HL-60 (cell line): Measurements from ENCODE around the gene ADSS1.

Source experiments
- DNase-seq, 2 experiments: peaks; one replicate each; pipeline ENCODE4 v3.0.0-alpha.2; 2010 to 2020; ENCODE audit warnings: low read depth in 1 of 2, low spot score in 1 of 2
- H3K27ac ChIP-seq: fragments of 250-450 bp; sonication (Bioruptor Pico); replicated peaks from 2 replicates; pipeline ENCODE4 v1.5.1; 2020; ENCODE audit warnings: mild to moderate bottlenecking, moderate library complexity
- H3K27me3 ChIP-seq: fragments of 250-450 bp; sonication (Bioruptor Pico); 2 replicates; pipeline ENCODE4 v1.5.1; 2021; ENCODE audit warnings: mild to moderate bottlenecking, moderate library complexity; ENCODE audit not compliant: insufficient read depth, poor library complexity, severe bottlenecking
- H3K4me3 ChIP-seq: replicated peaks from 2 replicates; pipeline ENCODE4 v1.5.1; 2011; ENCODE audit warnings: mild to moderate bottlenecking, control low read depth, low read length; ENCODE audit not compliant: insufficient read depth
- GABPA ChIP-seq: IDR thresholded peaks from 2 replicates; pipeline ENCODE4 v1.6.1; 2012; ENCODE audit warnings: low read depth
- POLR2AphosphoS5 ChIP-seq: IDR thresholded peaks from 2 replicates; pipeline ENCODE4 v1.6.1; 2012; ENCODE audit warnings: low read depth
- SPI1 ChIP-seq: IDR thresholded peaks from 2 replicates; pipeline ENCODE4 v1.6.1; 2012; ENCODE audit warnings: low read depth, mild to moderate bottlenecking, borderline replicate concordance
- TF ChIP-seq, protein P1 (sequence below): IDR thresholded peaks from 2 replicates; pipeline ENCODE4 v1.6.1; 2012; ENCODE audit warnings: low read depth; ENCODE audit not compliant: insufficient replicate concordance
- TF ChIP-seq, protein P2 (sequence below): IDR thresholded peaks from one replicate; pipeline ENCODE4 v1.5.1; 2011; ENCODE audit warnings: low read length, control low read depth, inconsistent platforms; ENCODE audit not compliant: insufficient read depth

The ADSS1 gene

DNA sequence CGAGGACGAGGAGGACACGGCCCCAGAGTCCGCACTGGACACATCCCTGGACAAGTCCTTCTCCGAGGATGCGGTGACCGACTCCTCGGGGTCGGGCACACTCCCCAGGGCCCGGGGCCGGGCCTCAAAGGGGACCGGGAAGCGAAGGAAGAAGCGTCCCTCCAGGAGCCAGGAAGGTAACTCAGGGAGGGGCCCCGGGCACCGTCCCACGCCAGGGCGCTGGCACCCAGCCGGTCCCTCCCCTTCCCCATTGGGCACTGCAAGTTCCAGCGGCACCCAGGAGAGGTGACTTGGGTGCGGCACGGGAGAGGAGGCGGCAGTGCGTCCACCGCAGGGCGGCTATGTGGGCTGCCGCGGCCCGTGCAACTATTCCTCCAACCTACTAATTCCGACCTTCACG lies 9.3 kb upstream of the ADSS1 start:
- TF ChIP-seq SPI1: no peak
- TF ChIP-seq, protein P1, sequence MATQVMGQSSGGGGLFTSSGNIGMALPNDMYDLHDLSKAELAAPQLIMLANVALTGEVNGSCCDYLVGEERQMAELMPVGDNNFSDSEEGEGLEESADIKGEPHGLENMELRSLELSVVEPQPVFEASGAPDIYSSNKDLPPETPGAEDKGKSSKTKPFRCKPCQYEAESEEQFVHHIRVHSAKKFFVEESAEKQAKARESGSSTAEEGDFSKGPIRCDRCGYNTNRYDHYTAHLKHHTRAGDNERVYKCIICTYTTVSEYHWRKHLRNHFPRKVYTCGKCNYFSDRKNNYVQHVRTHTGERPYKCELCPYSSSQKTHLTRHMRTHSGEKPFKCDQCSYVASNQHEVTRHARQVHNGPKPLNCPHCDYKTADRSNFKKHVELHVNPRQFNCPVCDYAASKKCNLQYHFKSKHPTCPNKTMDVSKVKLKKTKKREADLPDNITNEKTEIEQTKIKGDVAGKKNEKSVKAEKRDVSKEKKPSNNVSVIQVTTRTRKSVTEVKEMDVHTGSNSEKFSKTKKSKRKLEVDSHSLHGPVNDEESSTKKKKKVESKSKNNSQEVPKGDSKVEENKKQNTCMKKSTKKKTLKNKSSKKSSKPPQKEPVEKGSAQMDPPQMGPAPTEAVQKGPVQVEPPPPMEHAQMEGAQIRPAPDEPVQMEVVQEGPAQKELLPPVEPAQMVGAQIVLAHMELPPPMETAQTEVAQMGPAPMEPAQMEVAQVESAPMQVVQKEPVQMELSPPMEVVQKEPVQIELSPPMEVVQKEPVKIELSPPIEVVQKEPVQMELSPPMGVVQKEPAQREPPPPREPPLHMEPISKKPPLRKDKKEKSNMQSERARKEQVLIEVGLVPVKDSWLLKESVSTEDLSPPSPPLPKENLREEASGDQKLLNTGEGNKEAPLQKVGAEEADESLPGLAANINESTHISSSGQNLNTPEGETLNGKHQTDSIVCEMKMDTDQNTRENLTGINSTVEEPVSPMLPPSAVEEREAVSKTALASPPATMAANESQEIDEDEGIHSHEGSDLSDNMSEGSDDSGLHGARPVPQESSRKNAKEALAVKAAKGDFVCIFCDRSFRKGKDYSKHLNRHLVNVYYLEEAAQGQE: no peak
- TF ChIP-seq, protein P2, sequence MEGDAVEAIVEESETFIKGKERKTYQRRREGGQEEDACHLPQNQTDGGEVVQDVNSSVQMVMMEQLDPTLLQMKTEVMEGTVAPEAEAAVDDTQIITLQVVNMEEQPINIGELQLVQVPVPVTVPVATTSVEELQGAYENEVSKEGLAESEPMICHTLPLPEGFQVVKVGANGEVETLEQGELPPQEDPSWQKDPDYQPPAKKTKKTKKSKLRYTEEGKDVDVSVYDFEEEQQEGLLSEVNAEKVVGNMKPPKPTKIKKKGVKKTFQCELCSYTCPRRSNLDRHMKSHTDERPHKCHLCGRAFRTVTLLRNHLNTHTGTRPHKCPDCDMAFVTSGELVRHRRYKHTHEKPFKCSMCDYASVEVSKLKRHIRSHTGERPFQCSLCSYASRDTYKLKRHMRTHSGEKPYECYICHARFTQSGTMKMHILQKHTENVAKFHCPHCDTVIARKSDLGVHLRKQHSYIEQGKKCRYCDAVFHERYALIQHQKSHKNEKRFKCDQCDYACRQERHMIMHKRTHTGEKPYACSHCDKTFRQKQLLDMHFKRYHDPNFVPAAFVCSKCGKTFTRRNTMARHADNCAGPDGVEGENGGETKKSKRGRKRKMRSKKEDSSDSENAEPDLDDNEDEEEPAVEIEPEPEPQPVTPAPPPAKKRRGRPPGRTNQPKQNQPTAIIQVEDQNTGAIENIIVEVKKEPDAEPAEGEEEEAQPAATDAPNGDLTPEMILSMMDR: no peak
- no peak for TF ChIP-seq POLR2AphosphoS5
- no peak for TF ChIP-seq GABPA
- DNase-seq: no peak
- Histone ChIP-seq H3K27me3 (no peaks in the 10 kb centered on the region), H3K27ac (no peak overlapping the region), H3K4me3 (no peak overlapping the region)

DNA sequence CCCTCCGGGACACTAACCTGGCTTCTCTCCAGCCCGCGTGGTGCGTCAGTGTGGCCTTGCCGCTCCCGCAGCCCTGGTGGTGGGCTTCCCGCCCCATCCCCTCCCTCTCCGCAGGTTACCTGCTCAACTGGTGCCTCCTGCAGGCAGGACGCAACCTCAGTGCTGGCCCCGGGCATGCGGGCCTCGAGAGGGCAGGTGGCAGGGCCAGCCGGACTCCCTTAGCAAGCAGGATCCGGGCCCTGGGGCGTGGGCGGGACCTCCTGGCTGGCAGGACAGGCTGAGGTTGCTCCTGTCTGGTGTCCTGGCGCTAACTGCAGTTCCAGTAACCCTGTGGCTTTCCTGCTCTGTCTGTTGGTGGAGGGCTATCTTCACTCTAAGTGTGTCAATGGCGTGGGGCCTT lies 8.6 kb upstream of the ADSS1 start:
- H3K27ac ChIP-seq: no peak overlapping the region
- no peak overlapping the region for H3K4me3 ChIP-seq
- DNase-seq: no peak
- TF ChIP-seq GABPA (no peak), SPI1 (no peak), POLR2AphosphoS5 (no peak)
- TF ChIP-seq, protein P1: no peak
- TF ChIP-seq, protein P2: no peak
- H3K27me3 ChIP-seq: no peaks in the 10 kb centered on the region

DNA sequence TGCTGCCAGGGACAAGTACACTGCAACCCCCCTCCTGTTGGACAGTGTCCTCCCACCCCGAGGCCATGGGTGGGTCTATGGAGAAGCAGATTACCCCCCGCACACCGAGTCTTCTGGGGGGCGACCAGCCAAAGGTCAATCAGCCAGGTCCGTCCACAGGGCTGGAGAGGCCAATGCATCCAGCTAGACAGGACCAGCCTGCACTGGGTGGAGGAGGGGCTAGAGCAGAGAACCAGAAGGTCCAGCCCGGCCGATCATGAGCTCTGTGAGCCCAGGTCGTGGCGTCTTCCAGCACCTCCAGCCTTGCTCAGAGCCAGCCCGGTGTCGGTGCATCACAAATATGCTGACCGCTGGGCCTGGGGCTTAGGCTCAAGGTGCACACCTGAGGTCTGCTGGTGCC lies 8.2 kb upstream of the ADSS1 start:
- TF ChIP-seq SPI1 (no peak), POLR2AphosphoS5 (no peak), GABPA (no peak)
- TF ChIP-seq, protein P2: no peak
- TF ChIP-seq, protein P1: no peak

More for the DNA sequence above, 8.2 kb upstream of the ADSS1 start:
- H3K27ac ChIP-seq: no peak overlapping the region
- H3K4me3 ChIP-seq: no peak overlapping the region
- no peaks in the 10 kb centered on the region for H3K27me3 ChIP-seq
- DNase-seq: no peak
